Omental fat pad (tissue), 4 donors: ENCODE measurements around the gene HAO1. TPM values are rescaled to one million over a fixed set of nuclear protein-coding genes. Genes with fewer than 3 reads are reported as not detected.
"Not testable (repeated sequence)": the region's sequence is repeated elsewhere in the genome, so short reads cannot be mapped to it uniquely, and the experiment has no call there.

ENCODE experiments used
- ATAC-seq: fragments of 150-250 bp; one replicate; pipeline ENCODE4 v1.9.1; 2016; ENCODE audit warnings: mild to moderate bottlenecking, moderate library complexity; ENCODE audit not compliant: low FRiP score
- DNase-seq: peaks from one replicate; pipeline ENCODE4 v3.0.0-alpha.2; 2019; ENCODE audit warnings: low spot score
- CTCF ChIP-seq, 3 donors: fragments of 450-650 bp; IDR thresholded peaks; one replicate each; pipeline ENCODE4 v1.5.1; 2016 to 2017; ENCODE audit warnings: antibody characterized with exemption in 3 of 3, mild to moderate bottlenecking in 3 of 3, moderate library complexity in 2 of 3
- total RNA-seq, 4 donors: library from RNA; depleted of rRNA; stranded (reverse); fragments of >200 nt; gene quantifications; one replicate each; pipeline ENCODE4 v1.1.0, GENCODE V29; 2016

Gene HAO1
- total RNA-seq, 4 donors from 2014 or later: not detected

GRCh38 chr20:7850775-7851490 is 89.3 kb downstream of the HAO1 start:
- DNase-seq: no peak
- no peak for ATAC-seq
- no peak for TF ChIP-seq CTCF (IDR thresholded peaks at IDR 0.05)

- ATAC-seq (no peak), DNase-seq (no peak)
- TF ChIP-seq CTCF (IDR thresholded peaks at IDR 0.05): no peak
Observed at GRCh38 chr20:7849675-7850074, 90.6 kb downstream of the HAO1 start.

- ATAC-seq: no peak
Observed at GRCh38 chr20:7848351-7848750, 91.9 kb downstream of the HAO1 start.

GRCh38 chr20:7843613-7844012 is 96.6 kb downstream of the HAO1 start:
- ATAC-seq (peak; percentile 79), DNase-seq (peak; percentile 48)
- TF ChIP-seq CTCF (IDR thresholded peaks at IDR 0.05): no peak

More at GRCh38 chr20:7848351-7848750, 91.9 kb downstream of the HAO1 start:
- DNase-seq: no peak
- no peak for TF ChIP-seq CTCF (IDR thresholded peaks at IDR 0.05)

- no peak for DNase-seq
Observed at GRCh38 chr20:7841971-7842310, 98.3 kb downstream of the HAO1 start.

GRCh38 chr20:7841291-7841970 is 98.8 kb downstream of the HAO1 start:
- peak; percentile 77 for ATAC-seq
- no peak for DNase-seq
- no peak for TF ChIP-seq CTCF (IDR thresholded peaks at IDR 0.05)

More at GRCh38 chr20:7841971-7842310, 98.3 kb downstream of the HAO1 start:
- TF ChIP-seq CTCF (IDR thresholded peaks at IDR 0.05): no peak
- ATAC-seq: peak; percentile 85

- TF ChIP-seq CTCF (IDR thresholded peaks at IDR 0.05): no peak
- ATAC-seq (no peak), DNase-seq (no peak)
Observed at GRCh38 chr20:7836076-7836475, 104.2 kb downstream of the HAO1 start.

- not testable (repeated sequence) for DNase-seq, ATAC-seq
Observed at GRCh38 chr20:7834441-7834840, 105.8 kb downstream of the HAO1 start.
